CD14-positive monocyte (primary cell): ENCODE data around the gene PLPPR3. TPM values are rescaled to one million over a fixed set of nuclear protein-coding genes. Genes with fewer than 3 reads are reported as not detected.

Experiments
- DNase-seq, 3 donors: peaks; one replicate each; pipeline ENCODE4 v3.0.0-alpha.2; 2011 to 2022
- H2AFZ ChIP-seq: 2 replicates; pipeline ENCODE4 v1.6.0; 2012; ENCODE audit warnings: mild to moderate bottlenecking, low read depth, low read length, inconsistent platforms; ENCODE audit not compliant: insufficient read depth, poor library complexity, severe bottlenecking
- H3K27ac ChIP-seq, 2 donors: 1 replicate in 1 of 2; 2 replicates in 1 of 2; pipeline ENCODE4 v1.5.1; 2012 to 2013; ENCODE audit warnings: low read length in 2 of 2, control low read depth in 1 of 2, inconsistent platforms in 1 of 2, low read depth in 1 of 2, mild to moderate bottlenecking in 1 of 2
- H3K27me3 ChIP-seq, 2 donors: one replicate each; pipeline versions ENCODE4 v1.6.0 to v1.6.1; 2011 to 2013; ENCODE audit warnings: low read length in 2 of 2; ENCODE audit not compliant: control insufficient read depth in 2 of 2, insufficient read depth in 2 of 2
- H3K36me3 ChIP-seq, 2 donors: replicated peaks in 1 of 2; 1 replicate in 1 of 2; 2 replicates in 1 of 2; pipeline versions ENCODE4 v1.5.1 to v1.6.1; 2012 to 2013; ENCODE audit warnings: low read length in 2 of 2, control low read depth in 1 of 2, inconsistent platforms in 1 of 2, mild to moderate bottlenecking in 1 of 2; ENCODE audit not compliant: insufficient read depth in 2 of 2, control insufficient read depth in 1 of 2
- H3K4me1 ChIP-seq, 2 donors: 1 replicate in 1 of 2; 2 replicates in 1 of 2; pipeline versions ENCODE4 v1.5.1 to v1.6.1; 2012 to 2013; ENCODE audit warnings: low read length in 2 of 2, control low read depth in 1 of 2, inconsistent platforms in 1 of 2, mild to moderate bottlenecking in 1 of 2, moderate library complexity in 1 of 2; ENCODE audit not compliant: insufficient read depth in 2 of 2, control insufficient read depth in 1 of 2
- H3K4me2 ChIP-seq: replicated peaks from 2 replicates; pipeline ENCODE3; 2012; ENCODE audit warnings: low read length, moderate library complexity, mild to moderate bottlenecking; ENCODE audit not compliant: poor library complexity, severe bottlenecking; ENCODE audit errors: extremely low read depth
- H3K4me3 ChIP-seq, 3 experiments: fragments of 200-600 bp in 1 of 3; sonication (generic) in 1 of 3; replicated peaks in 1 of 3; 1 replicate in 2 of 3; 2 replicates in 1 of 3; pipeline ENCODE4 v1.5.1; 2011 to 2013; ENCODE audit warnings: low read length in 3 of 3, mild to moderate bottlenecking in 3 of 3, control low read depth in 2 of 3, low read depth in 2 of 3, inconsistent platforms in 1 of 3, moderate library complexity in 1 of 3
- H3K79me2 ChIP-seq: 2 replicates; pipeline ENCODE4 v1.6.0; 2012; ENCODE audit warnings: mild to moderate bottlenecking, control low read depth, inconsistent platforms, low read length, moderate library complexity; ENCODE audit not compliant: insufficient read depth
- H3K9ac ChIP-seq: 2 replicates; pipeline ENCODE4 v1.6.0; 2017; ENCODE audit warnings: low read length, mild to moderate bottlenecking; ENCODE audit not compliant: insufficient read depth, poor library complexity, severe bottlenecking
- H3K9me3 ChIP-seq, 2 donors: replicated peaks in 1 of 2; 1 replicate in 1 of 2; 2 replicates in 1 of 2; pipeline versions ENCODE4 v1.5.1 to v1.6.1; 2012 to 2013; ENCODE audit warnings: low read length in 2 of 2, control low read depth in 1 of 2; ENCODE audit not compliant: control insufficient read depth in 1 of 2, insufficient read depth in 1 of 2
- H4K20me1 ChIP-seq: 2 replicates; pipeline ENCODE4 v1.6.0; 2012; ENCODE audit warnings: mild to moderate bottlenecking, low read length, control low read depth, moderate library complexity; ENCODE audit not compliant: insufficient read depth
- H3K27ac Mint-ChIP-seq, 7 donors: one replicate each; pipeline ENCODE4 v1.8.0; 2020; ENCODE audit warnings: mild to moderate bottlenecking in 7 of 7, mixed read lengths in 7 of 7, moderate library complexity in 6 of 7, inconsistent platforms in 2 of 7
- H3K27me3 Mint-ChIP-seq, 3 donors: one replicate each; pipeline ENCODE4 v1.8.0; 2021 to 2022; ENCODE audit warnings: low read depth in 3 of 3, mild to moderate bottlenecking in 3 of 3, mixed read lengths in 3 of 3, moderate library complexity in 3 of 3, inconsistent platforms in 1 of 3
- H3K36me3 Mint-ChIP-seq, 2 donors: one replicate each; pipeline ENCODE4 v1.8.0; 2020; ENCODE audit warnings: mixed read lengths in 2 of 2, inconsistent platforms in 1 of 2, mild to moderate bottlenecking in 1 of 2
- H3K4me1 Mint-ChIP-seq: one replicate; pipeline ENCODE4 v1.8.0; 2020; ENCODE audit warnings: mild to moderate bottlenecking, mixed read lengths
- H3K4me3 Mint-ChIP-seq, 2 donors: one replicate each; pipeline ENCODE4 v1.8.0; 2020; ENCODE audit warnings: mild to moderate bottlenecking in 2 of 2, mixed read lengths in 2 of 2, moderate library complexity in 1 of 2
- H3K9me3 Mint-ChIP-seq, 7 donors: one replicate each; pipeline ENCODE4 v1.8.0; 2020 to 2022; ENCODE audit warnings: mixed read lengths in 7 of 7, mild to moderate bottlenecking in 6 of 7, moderate library complexity in 6 of 7, inconsistent platforms in 2 of 7
- CTCF ChIP-seq: fragments of 200-600 bp; IDR thresholded peaks from one replicate; pipeline ENCODE4 v1.8.0; 2022; ENCODE audit warnings: antibody characterized with exemption, mild to moderate bottlenecking
- WGBS: methylation state at CpG from one replicate; pipeline ENCODE4 v1.1.5; 2013; ENCODE audit warnings: missing lambda C conversion rate; ENCODE audit not compliant: insufficient coverage; 5-methylcytosine and 5-hydroxymethylcytosine counted together
- intact Hi-C, 2 donors: fragments of 100-400 bp; cut with micrococcal nuclease; formaldehyde crosslinking; loops; one replicate each; pipeline versions ENCODE4 v1.15.0 to v1.15.1; 2023
- polyA plus RNA-seq, 3 donors: library from polyadenylated mRNA; depleted of rRNA in 1 of 3; unstranded in 2 of 3; stranded (reverse) in 1 of 3; fragments of 300-500 nt in 2 of 3; fragments of >200 nt in 1 of 3; fragmentation: Illumina TruSeq in 2 of 3; gene quantifications; 1 replicate in 2 of 3; 2 replicates in 1 of 3; pipeline ENCODE4 v1.2.3, GENCODE V29; 2012 to 2021

PLPPR3 gene
- polyA plus RNA-seq, 3 donors: 1.2 TPM; not detected in 2

DNA sequence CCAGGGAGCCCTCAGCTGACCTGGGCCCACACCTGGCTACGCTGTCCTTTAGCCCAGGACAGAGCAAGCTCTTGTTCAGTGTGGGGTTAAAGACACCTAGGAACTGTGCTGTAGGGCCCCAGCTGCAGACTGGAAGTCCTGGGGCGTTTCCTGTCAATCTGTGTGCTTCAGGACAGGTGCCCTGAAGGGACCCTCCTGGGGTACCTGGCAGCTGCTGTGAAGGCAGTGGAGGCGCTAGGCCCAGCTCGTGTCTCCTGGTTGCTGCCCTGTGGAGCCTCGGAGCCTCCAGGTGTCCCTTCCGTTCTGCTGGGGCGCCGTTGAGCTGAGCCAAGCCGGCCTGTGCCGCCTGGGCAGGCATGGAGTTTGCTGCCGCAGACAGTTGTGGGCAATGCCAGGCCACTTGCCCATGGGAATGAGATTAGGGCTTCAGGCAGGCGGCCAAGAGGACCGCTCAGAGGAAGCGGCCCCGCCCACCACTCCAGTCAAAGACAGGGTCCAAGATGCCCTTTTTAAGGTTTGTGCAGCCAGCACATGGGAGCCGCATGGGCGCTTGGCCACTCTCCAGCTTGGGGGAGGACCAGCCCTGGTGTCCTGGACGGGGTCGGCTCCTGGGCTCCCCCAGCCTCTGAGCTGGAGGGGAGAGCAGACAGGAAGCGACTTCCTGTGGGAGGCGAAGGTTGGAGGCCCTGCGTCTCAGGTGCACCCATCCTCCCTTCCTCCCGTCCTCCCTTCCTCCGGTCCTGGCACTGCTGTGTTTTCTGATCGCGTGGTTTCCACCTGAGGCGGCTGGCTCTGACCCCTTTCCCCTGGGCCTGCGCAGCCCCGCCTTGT, 20.5 kb downstream of the PLPPR3 start:
- H3K9me3 Mint-ChIP-seq: no peaks in the 10 kb centered on the region
- H3K4me1 Mint-ChIP-seq: peaks cover 28% of the 10 kb centered on the region
- no peak for DNase-seq
- peaks cover 37 to 44% of the 10 kb centered on the region in 2 donors for H3K4me1 ChIP-seq
- H4K20me1 ChIP-seq: peaks cover 84% of the 10 kb centered on the region
- H3K4me2 ChIP-seq: peak overlapping the region; percentile 18
- no peak overlapping the region for H3K4me3 ChIP-seq
- no peak overlapping the region for H2AFZ ChIP-seq
- intact Hi-C loops: no loop called here
- no peak overlapping the region for H3K9ac ChIP-seq
- peaks cover 18 to 53% of the 10 kb centered on the region in 2 donors for H3K36me3 Mint-ChIP-seq
- H3K9me3 ChIP-seq: no peaks in the 10 kb centered on the region
- H3K79me2 ChIP-seq: peaks cover 87% of the 10 kb centered on the region
- H3K27ac Mint-ChIP-seq: peak overlapping the region in 3 of 7 donors; percentile 16 to 65 (median 18)
- H3K27me3 Mint-ChIP-seq: peaks cover 0 to 1% (median 0%) of the 10 kb centered on the region in 3 donors
- H3K4me3 Mint-ChIP-seq: no peak overlapping the region
- H3K27me3 ChIP-seq: no peaks in the 10 kb centered on the region
- TF ChIP-seq CTCF: no peak
- 53% methylated on average over 26 of the region's 29 CpGs for WGBS
- H3K36me3 ChIP-seq: peaks cover 43 to 62% of the 10 kb centered on the region in 2 donors
- H3K27ac ChIP-seq: peak overlapping the region in 1 of 2 donors; percentile 59

DNA sequence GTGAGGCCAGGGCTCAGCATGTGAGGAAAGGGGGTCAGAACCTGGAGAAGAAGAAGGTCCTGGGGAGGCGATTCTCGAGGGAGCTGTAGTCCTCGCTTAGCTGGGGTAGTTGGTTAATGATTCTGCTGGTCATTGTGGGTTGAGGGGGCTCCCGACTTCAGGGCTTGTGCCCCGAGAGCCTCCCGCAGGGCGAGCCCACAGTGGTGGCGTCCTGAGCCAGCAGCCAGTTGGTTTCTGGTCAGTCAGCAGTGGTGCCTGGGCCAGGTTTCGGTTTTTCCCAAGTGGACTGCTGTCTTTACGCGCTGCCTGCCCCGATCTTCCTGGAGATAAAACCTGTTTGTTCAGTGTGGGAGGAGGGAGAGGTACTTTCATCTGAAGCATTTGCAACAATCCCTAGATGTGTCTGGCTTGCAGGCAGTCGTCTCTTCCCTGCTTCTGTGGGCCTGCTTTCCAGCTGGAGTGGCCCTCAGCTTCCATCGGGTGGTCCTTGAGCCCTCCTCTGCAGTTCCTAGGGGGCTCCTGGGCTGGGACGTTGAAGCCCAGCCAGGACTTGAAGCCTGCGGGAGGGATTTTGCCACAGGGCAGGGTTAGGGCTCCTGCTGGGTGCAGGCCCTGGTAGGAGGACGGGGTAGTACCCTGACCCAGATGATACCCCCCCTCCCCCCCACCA, 21.3 kb downstream of the PLPPR3 start:
- Histone ChIP-seq H3K36me3 (peaks cover 40 to 55% of the 10 kb centered on the region in 2 donors), H3K4me3 (peak overlapping the region in 1 of 3 experiments; percentile 97), H3K9ac (no peak overlapping the region), H3K27me3 (no peaks in the 10 kb centered on the region), H2AFZ (no peak overlapping the region), H3K9me3 (no peaks in the 10 kb centered on the region), H3K79me2 (peaks cover 82% of the 10 kb centered on the region), H3K27ac (peak overlapping the region; percentile 22 to 59), H3K4me1 (peaks cover 40 to 47% of the 10 kb centered on the region in 2 donors), H3K4me2 (peak overlapping the region; percentile 16), H4K20me1 (peaks cover 77% of the 10 kb centered on the region)
- 67% methylated on average over 10 of the region's 17 CpGs for WGBS
- H3K27me3 Mint-ChIP-seq: peaks cover 0 to 1% (median 0%) of the 10 kb centered on the region in 3 donors
- H3K4me1 Mint-ChIP-seq: peaks cover 28% of the 10 kb centered on the region
- TF ChIP-seq CTCF: no peak
- intact Hi-C loops: no loop called here
- no peak for DNase-seq
- H3K36me3 Mint-ChIP-seq: peaks cover 18 to 50% of the 10 kb centered on the region in 2 donors
- H3K4me3 Mint-ChIP-seq: peak overlapping the region in 1 of 2 donors; percentile 21
- H3K9me3 Mint-ChIP-seq: no peaks in the 10 kb centered on the region
- peak overlapping the region in 6 of 7 donors; percentile 10 to 78 (median 38) for H3K27ac Mint-ChIP-seq
